ENCODE results near the gene ALDH3B2. TPM values are rescaled to one million over a fixed set of nuclear protein-coding genes. Genes with fewer than 3 reads are reported as not detected.

ALDH3B2 gene
- polyA plus RNA-seq, 10 donors, result 0.09 to 11.5 (median 0.39) TPM; not detected in 5

- no peak for DNase-seq
Observed at GRCh38 chr11:67615728-67616430, 58.5 kb downstream of the ALDH3B2 start.

- no peak for DNase-seq
Observed at GRCh38 chr11:67614730-67615714, 59.4 kb downstream of the ALDH3B2 start.

GRCh38 chr11:67613960-67614715, 60.3 kb downstream of the ALDH3B2 start:
- DNase-seq, result peak; percentile 10 to 66 (median 39)

GRCh38 chr11:67613313-67613959, 61.0 kb downstream of the ALDH3B2 start:
- DNase-seq, result no peak

- no peak for DNase-seq
Observed at GRCh38 chr11:67612751-67613150, 61.7 kb downstream of the ALDH3B2 start.

Other genes starting within 250 kb of the ALDH3B2 start
- 10 to 100 TPM; 23.0 to 43.8 (median 34.0) TPM for gene RPS6KB2, start 246.1 kb downstream of the ALDH3B2 start, polyA plus RNA-seq (ENCODE audit: insufficient read length in 10 of 10)
- 1 to 10 TPM in 6 of 10 donors, under 1 TPM in 3, not detected in 1; 0.53 to 9.5 (median 1.2) TPM for gene PTPRCAP, start 236.9 kb downstream of the ALDH3B2 start, polyA plus RNA-seq (ENCODE audit: insufficient read length in 10 of 10)
- gene CORO1B, start 231.1 kb downstream of the ALDH3B2 start, polyA plus RNA-seq (ENCODE audit: insufficient read length in 10 of 10), result 10 to 100 TPM; 22.3 to 42.2 (median 29.3) TPM
- not detected for gene GPR152, start 221.9 kb downstream of the ALDH3B2 start, polyA plus RNA-seq (ENCODE audit: insufficient read length in 10 of 10)
- gene CABP4, start 219.3 kb downstream of the ALDH3B2 start, polyA plus RNA-seq (ENCODE audit: insufficient read length in 10 of 10), result 1 to 10 TPM in 4 of 10 donors, under 1 TPM in 6; 0.26 to 1.8 (median 0.94) TPM
- 10 to 100 TPM; 38.7 to 57.6 (median 46.3) TPM for gene TMEM134, start 205.4 kb downstream of the ALDH3B2 start, polyA plus RNA-seq (ENCODE audit: insufficient read length in 10 of 10)
- gene AIP, start 191.6 kb downstream of the ALDH3B2 start, polyA plus RNA-seq (ENCODE audit: insufficient read length in 10 of 10), result 10 to 100 TPM; 34.9 to 55.8 (median 43.7) TPM
- 1 to 10 TPM; 6.0 to 9.9 (median 8.3) TPM for gene PITPNM1, start 169.3 kb downstream of the ALDH3B2 start, polyA plus RNA-seq (ENCODE audit: insufficient read length in 10 of 10)
- gene CDK2AP2, start 166.5 kb downstream of the ALDH3B2 start, polyA plus RNA-seq (ENCODE audit: insufficient read length in 10 of 10), result 10 to 100 TPM; 14.2 to 21.3 (median 17.1) TPM
- gene CABP2, start 151.2 kb downstream of the ALDH3B2 start, polyA plus RNA-seq (ENCODE audit: insufficient read length in 10 of 10), result not detected
- gene GSTP1, start 90.8 kb downstream of the ALDH3B2 start, polyA plus RNA-seq (ENCODE audit: insufficient read length in 10 of 10), result 100 to 1,000 TPM; 207 to 370 (median 253) TPM
- gene NDUFV1, start 67.7 kb downstream of the ALDH3B2 start, polyA plus RNA-seq (ENCODE audit: insufficient read length in 10 of 10), result 100 to 1,000 TPM; 115 to 158 (median 134) TPM
- gene NUDT8, start 44.7 kb downstream of the ALDH3B2 start, polyA plus RNA-seq (ENCODE audit: insufficient read length in 10 of 10), result 1 to 10 TPM; 2.3 to 5.5 (median 3.6) TPM
- gene TBX10, start 34.9 kb downstream of the ALDH3B2 start, polyA plus RNA-seq (ENCODE audit: insufficient read length in 10 of 10), result not detected
- under 1 TPM in 8 of 10 donors, not detected in 2; 0.13 to 0.53 (median 0.37) TPM for gene ACY3, start 23.9 kb downstream of the ALDH3B2 start, polyA plus RNA-seq (ENCODE audit: insufficient read length in 10 of 10)

Data from muscle of back (tissue), 11 donors.